HepG2 (cell line): Measurements from ENCODE around the gene JMY.

Experiments
- ELF1 ChIP-seq: sonication (generic); formaldehyde crosslinking; IDR thresholded peaks from 2 replicates; pipeline ENCODE4 v1.4.0; 2020; ENCODE audit warnings: missing genetic modification reagents
- KDM1A ChIP-seq: IDR thresholded peaks from 2 replicates; pipeline ENCODE4 v1.6.1; 2016; ENCODE audit warnings: missing compliant biosample characterization
- KLF6 ChIP-seq: IDR thresholded peaks from 2 replicates; pipeline ENCODE4 v1.8.0; 2016; ENCODE audit warnings: missing biosample characterization, missing genetic modification reagents
- MAF1 ChIP-seq: sonication (generic); formaldehyde crosslinking; IDR thresholded peaks from 2 replicates; pipeline ENCODE4 v1.5.0; 2020; ENCODE audit warnings: missing genetic modification reagents, borderline replicate concordance
- ZNF326 ChIP-seq: sonication (generic); formaldehyde crosslinking; IDR thresholded peaks from 2 replicates; pipeline ENCODE4 v1.4.0; 2020; ENCODE audit warnings: missing genetic modification reagents, borderline replicate concordance
- TF ChIP-seq, protein P1 (sequence below): sonication (generic); formaldehyde crosslinking; IDR thresholded peaks from 2 replicates; pipeline ENCODE4 v1.5.0; 2020; ENCODE audit warnings: mild to moderate bottlenecking, missing genetic modification reagents, moderate library complexity

DNA sequence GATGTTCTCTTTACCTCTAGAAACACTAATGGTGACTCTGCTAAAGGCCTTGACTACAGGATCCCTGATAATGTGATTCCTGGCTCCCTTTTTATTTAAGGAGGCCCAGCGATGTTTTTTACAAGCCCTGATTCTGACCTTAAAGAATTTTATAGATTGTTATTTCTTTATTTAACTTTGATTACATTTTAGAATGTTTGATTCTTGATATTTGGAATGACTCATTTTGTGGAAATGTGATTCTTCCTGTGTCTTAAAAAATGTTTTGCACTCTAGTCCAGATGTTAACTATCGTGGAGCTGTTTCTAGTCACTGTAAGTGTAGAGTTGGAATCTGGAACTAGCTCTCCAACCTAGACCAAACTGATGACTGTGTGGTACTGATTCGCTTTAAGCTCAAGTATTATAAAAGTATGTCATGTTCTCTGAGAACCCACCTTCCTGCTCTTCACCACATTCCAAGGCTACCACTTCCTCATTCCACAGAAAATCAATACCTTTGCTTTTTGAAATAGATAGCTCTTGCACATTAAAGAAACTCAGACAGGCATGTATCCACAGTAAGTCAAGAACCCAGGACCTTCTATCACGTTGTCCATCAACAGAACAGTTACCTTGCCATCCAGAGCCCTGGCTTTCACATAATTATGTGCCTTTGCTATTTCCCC lies 65.2 kb downstream of the JMY start:
- TF ChIP-seq ZNF326 (CRISPR knock-in tag) = no peak
- no peak for TF ChIP-seq MAF1
- no peak for TF ChIP-seq KDM1A
- TF ChIP-seq KLF6 (CRISPR knock-in tag) = no peak
- TF ChIP-seq, protein P1, sequence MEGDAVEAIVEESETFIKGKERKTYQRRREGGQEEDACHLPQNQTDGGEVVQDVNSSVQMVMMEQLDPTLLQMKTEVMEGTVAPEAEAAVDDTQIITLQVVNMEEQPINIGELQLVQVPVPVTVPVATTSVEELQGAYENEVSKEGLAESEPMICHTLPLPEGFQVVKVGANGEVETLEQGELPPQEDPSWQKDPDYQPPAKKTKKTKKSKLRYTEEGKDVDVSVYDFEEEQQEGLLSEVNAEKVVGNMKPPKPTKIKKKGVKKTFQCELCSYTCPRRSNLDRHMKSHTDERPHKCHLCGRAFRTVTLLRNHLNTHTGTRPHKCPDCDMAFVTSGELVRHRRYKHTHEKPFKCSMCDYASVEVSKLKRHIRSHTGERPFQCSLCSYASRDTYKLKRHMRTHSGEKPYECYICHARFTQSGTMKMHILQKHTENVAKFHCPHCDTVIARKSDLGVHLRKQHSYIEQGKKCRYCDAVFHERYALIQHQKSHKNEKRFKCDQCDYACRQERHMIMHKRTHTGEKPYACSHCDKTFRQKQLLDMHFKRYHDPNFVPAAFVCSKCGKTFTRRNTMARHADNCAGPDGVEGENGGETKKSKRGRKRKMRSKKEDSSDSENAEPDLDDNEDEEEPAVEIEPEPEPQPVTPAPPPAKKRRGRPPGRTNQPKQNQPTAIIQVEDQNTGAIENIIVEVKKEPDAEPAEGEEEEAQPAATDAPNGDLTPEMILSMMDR (CRISPR knock-in tag) = no peak
- peak; percentile 73; the same call in 1 of the 2 replicates for TF ChIP-seq ELF1
